Testis (tissue), 2 donors: ENCODE results near the gene IFNL4.

Experiments
- CTCF ChIP-seq, 3 experiments: fragments of 450-650 bp in 2 of 3; fragments of 200-600 bp in 1 of 3; sonication (generic) in 1 of 3; IDR thresholded peaks; one replicate each; pipeline ENCODE4 v1.5.1; 2016 to 2019; ENCODE audit warnings: antibody characterized with exemption in 3 of 3, mild to moderate bottlenecking in 2 of 3, moderate library complexity in 1 of 3
- POLR2A ChIP-seq: fragments of 450-650 bp; IDR thresholded peaks from one replicate; pipeline ENCODE4 v1.6.1; 2017; ENCODE audit warnings: antibody characterized with exemption, mild to moderate bottlenecking, moderate library complexity

GRCh38 chr19:39263912-39264305, 15.3 kb upstream of the IFNL4 start:
- TF ChIP-seq CTCF (IDR thresholded peaks at IDR 0.05) (no peak), POLR2A (no peak)
